Natural killer cell (primary cell): Measurements from ENCODE around the gene OTUD3. TPM values are rescaled to one million over a fixed set of nuclear protein-coding genes. Genes with fewer than 3 reads are reported as not detected.
"Not testable (repeated sequence)": the region's sequence is repeated elsewhere in the genome, so short reads cannot be mapped to it uniquely, and the experiment has no call there.

Source experiments
- ATAC-seq, 3 donors: fragments of 150-1000 bp in 2 of 3; fragments of 200-7000 bp in 1 of 3; cut with Tn5 transposase; 1 replicate in 1 of 3; 2 replicates in 2 of 3; pipeline ENCODE4 v1.10.0; 2021; ENCODE audit warnings: mild to moderate bottlenecking in 2 of 3, moderate library complexity in 2 of 3
- DNase-seq, 2 donors: peaks; one replicate each; pipeline versions ENCODE4 v3.0.0 to v3.0.0-alpha.2; 2013 to 2021; ENCODE audit warnings: mixed read lengths in 1 of 2
- H3K27ac ChIP-seq: one replicate; pipeline ENCODE4 v1.5.1; 2013; ENCODE audit warnings: mild to moderate bottlenecking, low read length
- H3K27me3 ChIP-seq: one replicate; pipeline ENCODE4 v1.6.1; 2013; ENCODE audit warnings: low read length; ENCODE audit not compliant: control insufficient read depth, insufficient read depth
- H3K36me3 ChIP-seq: one replicate; pipeline ENCODE4 v1.6.1; 2013; ENCODE audit warnings: low read length; ENCODE audit not compliant: control insufficient read depth, insufficient read depth
- H3K4me1 ChIP-seq: one replicate; pipeline ENCODE4 v1.6.1; 2013; ENCODE audit warnings: low read length; ENCODE audit not compliant: control insufficient read depth, insufficient read depth
- H3K4me3 ChIP-seq: one replicate; pipeline ENCODE4 v1.5.1; 2013; ENCODE audit warnings: low read length
- H3K9me3 ChIP-seq: one replicate; pipeline ENCODE4 v1.6.1; 2013; ENCODE audit warnings: low read length; ENCODE audit not compliant: control insufficient read depth, insufficient read depth
- H3K27ac Mint-ChIP-seq, 2 donors: one replicate each; pipeline ENCODE4 v1.8.0; 2022; ENCODE audit warnings: mild to moderate bottlenecking in 2 of 2, mixed read lengths in 2 of 2, moderate library complexity in 1 of 2
- H3K27me3 Mint-ChIP-seq, 2 donors: one replicate each; pipeline ENCODE4 v1.8.0; 2022; ENCODE audit warnings: low read depth in 2 of 2, mixed read lengths in 2 of 2
- H3K36me3 Mint-ChIP-seq: one replicate; pipeline ENCODE4 v1.8.0; 2022; ENCODE audit warnings: mixed read lengths
- H3K4me1 Mint-ChIP-seq, 2 donors: one replicate each; pipeline ENCODE4 v1.8.0; 2022; ENCODE audit warnings: mixed read lengths in 2 of 2
- H3K4me3 Mint-ChIP-seq: one replicate; pipeline ENCODE4 v1.8.0; 2022; ENCODE audit warnings: mild to moderate bottlenecking, moderate library complexity, mixed read lengths
- H3K9me3 Mint-ChIP-seq, 2 donors: one replicate each; pipeline ENCODE4 v1.8.0; 2022; ENCODE audit warnings: mixed read lengths in 2 of 2
- CTCF ChIP-seq: fragments of 200-600 bp; IDR thresholded peaks from one replicate; pipeline ENCODE4 v1.8.0; 2022; ENCODE audit warnings: antibody characterized with exemption
- WGBS: methylation state at CpG from one replicate; pipeline ENCODE4 v1.1.7; 2013; ENCODE audit warnings: missing lambda C conversion rate; ENCODE audit not compliant: insufficient coverage; 5-methylcytosine and 5-hydroxymethylcytosine counted together
- intact Hi-C: fragments of 100-400 bp; cut with micrococcal nuclease; formaldehyde crosslinking; loops from one replicate; pipeline ENCODE4 v1.14.2; 2022
- total RNA-seq, 4 donors: library from RNA; stranded (reverse); fragments of 120-200 nt in 1 of 4; gene quantifications; one replicate each; pipeline versions ENCODE4 v1.2.3 to v1.2.4, GENCODE V29; 2013 to 2022

The OTUD3 gene
- total RNA-seq, 3 donors from 2014 or later (not counting 1 experiment from before 2014, with no cell fraction given), result 10.5 to 21.8 (median 19.0) TPM

DNA sequence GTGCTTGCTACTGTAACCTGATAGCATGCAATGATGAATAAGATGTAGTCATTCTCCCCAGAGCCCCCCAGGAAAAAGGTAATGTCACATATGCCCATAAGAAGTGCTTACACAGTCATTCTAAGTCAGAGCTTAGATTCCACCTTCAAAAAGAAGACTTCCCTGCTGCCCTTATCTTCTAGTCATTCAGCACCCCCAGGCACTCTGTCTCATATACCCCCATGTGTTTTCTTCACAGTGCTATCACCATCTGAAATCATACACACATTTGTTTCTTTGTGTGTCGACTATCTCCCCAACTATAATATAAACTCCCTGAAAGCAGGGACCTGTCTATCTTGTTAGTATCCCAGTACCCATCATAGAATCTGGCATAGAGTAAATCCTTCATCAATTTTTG, 16.2 kb upstream of the OTUD3 start:
- H3K36me3 Mint-ChIP-seq, result no peaks in the 10 kb centered on the region
- Histone ChIP-seq H3K4me1 (no peaks in the 10 kb centered on the region), H3K27me3 (peaks cover 7% of the 10 kb centered on the region), H3K27ac (no peak overlapping the region), H3K4me3 (no peak overlapping the region), H3K9me3 (no peaks in the 10 kb centered on the region), H3K36me3 (no peaks in the 10 kb centered on the region)
- 100% methylated on average over 1 of the region's 1 CpG for WGBS
- DNase-seq, result no peak
- H3K9me3 Mint-ChIP-seq, result no peaks in the 10 kb centered on the region
- no peak for TF ChIP-seq CTCF
- no peak overlapping the region for H3K27ac Mint-ChIP-seq
- no peaks in the 10 kb centered on the region for H3K4me1 Mint-ChIP-seq
- no peak overlapping the region for H3K4me3 Mint-ChIP-seq
- H3K27me3 Mint-ChIP-seq, result peaks cover 34 to 51% of the 10 kb centered on the region in 2 donors
- intact Hi-C loops, result no loop called here
- ATAC-seq, result no peak

GRCh38 chr1:19866758-19867157, 15.4 kb upstream of the OTUD3 start:
- Histone ChIP-seq H3K4me3 (no peak overlapping the region), H3K36me3 (no peaks in the 10 kb centered on the region), H3K9me3 (no peaks in the 10 kb centered on the region), H3K27ac (no peak overlapping the region), H3K27me3 (peaks cover 7% of the 10 kb centered on the region), H3K4me1 (no peaks in the 10 kb centered on the region)
- Mint-ChIP-seq H3K27ac (no peak overlapping the region), H3K4me3 (no peak overlapping the region), H3K9me3 (no peaks in the 10 kb centered on the region), H3K36me3 (no peaks in the 10 kb centered on the region), H3K4me1 (no peaks in the 10 kb centered on the region), H3K27me3 (peaks cover 34 to 52% of the 10 kb centered on the region in 2 donors)
- no peak for DNase-seq
- no peak for TF ChIP-seq CTCF
- intact Hi-C loops, result no loop called here
- ATAC-seq, result no peak
- WGBS, result 25% methylated on average over 1 of the region's 1 CpG

GRCh38 chr1:19868575-19868974, 13.6 kb upstream of the OTUD3 start:
- H3K4me3 Mint-ChIP-seq, H3K4me1 Mint-ChIP-seq, H3K9me3 Mint-ChIP-seq, H3K27ac ChIP-seq, ATAC-seq, H3K36me3 ChIP-seq, H3K4me1 ChIP-seq, H3K9me3 ChIP-seq, H3K27me3 ChIP-seq, H3K36me3 Mint-ChIP-seq, H3K4me3 ChIP-seq, DNase-seq, intact Hi-C loops, H3K27ac Mint-ChIP-seq: not testable (repeated sequence)
- 55% methylated on average over 4 of the region's 4 CpGs for WGBS
- peaks cover 37 to 53% of the 10 kb centered on the region in 2 donors for H3K27me3 Mint-ChIP-seq

DNA sequence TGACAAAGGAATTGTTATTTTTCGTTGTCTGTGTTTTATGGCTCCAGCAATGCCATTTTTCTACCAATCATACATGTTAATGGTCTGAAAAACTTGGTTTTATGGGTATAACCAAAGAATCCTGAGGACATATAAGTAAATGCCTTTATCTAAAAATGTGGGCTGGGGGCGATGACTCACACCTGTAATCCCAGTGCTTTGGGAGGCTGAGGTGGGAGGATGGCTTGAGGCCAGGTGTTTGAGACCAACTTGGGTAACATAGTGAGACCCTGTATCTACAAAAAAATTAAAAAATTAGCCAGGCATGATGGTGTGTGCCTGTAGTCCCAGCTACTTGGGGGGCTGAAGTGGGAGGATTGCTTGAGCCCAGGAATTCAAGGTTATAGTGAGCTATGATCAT, 12.7 kb upstream of the OTUD3 start:
- H3K27ac ChIP-seq, intact Hi-C loops, H3K36me3 Mint-ChIP-seq, H3K4me3 ChIP-seq, H3K4me1 Mint-ChIP-seq, H3K9me3 Mint-ChIP-seq, H3K36me3 ChIP-seq, H3K4me3 Mint-ChIP-seq, H3K9me3 ChIP-seq, DNase-seq, ATAC-seq, H3K27ac Mint-ChIP-seq, H3K4me1 ChIP-seq, H3K27me3 ChIP-seq: not testable (repeated sequence)
- H3K27me3 Mint-ChIP-seq, result peaks cover 34 to 53% of the 10 kb centered on the region in 2 donors
- WGBS, result 95% methylated on average over 1 of the region's 2 CpGs

GRCh38 chr1:19869929-19870328, 12.3 kb upstream of the OTUD3 start:
- 60% methylated on average over 2 of the region's 5 CpGs for WGBS
- no peak for DNase-seq
- Mint-ChIP-seq H3K27me3 (peaks cover 34 to 53% of the 10 kb centered on the region in 2 donors), H3K36me3 (no peaks in the 10 kb centered on the region), H3K27ac (no peak overlapping the region), H3K9me3 (no peaks in the 10 kb centered on the region), H3K4me3 (no peak overlapping the region), H3K4me1 (no peaks in the 10 kb centered on the region)
- Histone ChIP-seq H3K9me3 (no peaks in the 10 kb centered on the region), H3K4me3 (no peak overlapping the region), H3K36me3 (no peaks in the 10 kb centered on the region), H3K27ac (no peak overlapping the region), H3K4me1 (no peaks in the 10 kb centered on the region), H3K27me3 (peaks cover 7% of the 10 kb centered on the region)
- no peak for ATAC-seq
- TF ChIP-seq CTCF, result no peak
- intact Hi-C loops, result no loop called here
